Measurements from ENCODE around the gene ZNF500. TPM values are rescaled to one million over a fixed set of nuclear protein-coding genes. Genes with fewer than 3 reads are reported as not detected.

The ZNF500 gene
- total RNA-seq, 1 donor from 2014 or later = 23.6 TPM

- DNase-seq = no peak
Measured at GRCh38 chr16:4704491-4704890, 62.5 kb downstream of the ZNF500 start.

- DNase-seq = no peak
Measured at GRCh38 chr16:4703906-4704305, 63.1 kb downstream of the ZNF500 start.

- DNase-seq = no peak
Measured at GRCh38 chr16:4702466-4702808, 64.5 kb downstream of the ZNF500 start.

GRCh38 chr16:4701791-4702465, 65.0 kb downstream of the ZNF500 start:
- DNase-seq = no peak

GRCh38 chr16:4700997-4701743, 65.8 kb downstream of the ZNF500 start:
- no peak for DNase-seq

GRCh38 chr16:4700380-4700996, 66.5 kb downstream of the ZNF500 start:
- DNase-seq = no peak

- no peak for DNase-seq
Measured at GRCh38 chr16:4699046-4699556, 67.9 kb downstream of the ZNF500 start.

- no peak for DNase-seq
Measured at GRCh38 chr16:4698321-4699045, 68.5 kb downstream of the ZNF500 start.

Small RNA genes lying within 50 kb of the gene (small RNA-seq; reads per million reads assigned to genes)
- not detected for gene RF00017 (ENCODE audit: low replicate concordance)

Other genes with a start within 250 kb of the ZNF500 start
- gene CDIP1, start 228.4 kb downstream of the ZNF500 start, total RNA-seq = 10.6 TPM
- gene C16orf96, start 210.8 kb downstream of the ZNF500 start, total RNA-seq = 0.72 TPM
- gene UBALD1, start 152.3 kb downstream of the ZNF500 start, total RNA-seq = 13.3 TPM
- gene MGRN1, start 142.3 kb downstream of the ZNF500 start, total RNA-seq = 34.6 TPM
- 38.2 TPM for gene NUDT16L1, start 73.6 kb downstream of the ZNF500 start, total RNA-seq
- 20.7 TPM for gene ANKS3, start 32.9 kb downstream of the ZNF500 start, total RNA-seq
- gene DNAAF8, start 32.6 kb downstream of the ZNF500 start, total RNA-seq = 0.41 TPM
- not detected for gene SEPTIN12, start 21.2 kb upstream of the ZNF500 start, total RNA-seq
- gene SMIM22, start 28.2 kb upstream of the ZNF500 start, total RNA-seq = not detected
- gene ROGDI, start 35.5 kb upstream of the ZNF500 start, total RNA-seq = 12.6 TPM
- 42.0 TPM for gene GLYR1, start 80.1 kb upstream of the ZNF500 start, total RNA-seq
- gene UBN1, start 80.3 kb upstream of the ZNF500 start, total RNA-seq = 19.7 TPM
- 105 TPM for gene PPL, start 170.0 kb upstream of the ZNF500 start, total RNA-seq
- 3.1 TPM for gene SEC14L5, start 191.2 kb upstream of the ZNF500 start, total RNA-seq